Heart left ventricle (tissue), 16 donors: ENCODE data around the gene SYTL4. TPM values are rescaled to one million over a fixed set of nuclear protein-coding genes. Genes with fewer than 3 reads are reported as not detected.

Source experiments
- ATAC-seq, 4 donors: fragments of 200-7000 bp; cut with Tn5 transposase; one replicate each; pipeline ENCODE4 v1.9.1; 2020 to 2022; ENCODE audit warnings: moderate library complexity in 4 of 4, mild to moderate bottlenecking in 3 of 4, moderate number of reproducible peaks in 1 of 4
- DNase-seq, 5 donors: peaks; one replicate each; pipeline ENCODE4 v3.0.0-alpha.2; 2020
- H3K27ac ChIP-seq, 12 donors: fragments of 200-600 bp; sonication (generic) in 4 of 12; one replicate each; pipeline versions ENCODE4 v1.5.0 to v1.8.0; 2016 to 2022; ENCODE audit warnings: mild to moderate bottlenecking in 2 of 12
- H3K27me3 ChIP-seq, 9 donors: fragments of 200-600 bp; sonication (generic) in 2 of 9; one replicate each; pipeline versions ENCODE4 v1.5.1 to v1.8.0; 2016 to 2022; ENCODE audit warnings: mild to moderate bottlenecking in 3 of 9
- H3K36me3 ChIP-seq, 9 donors: fragments of 200-600 bp; sonication (generic) in 2 of 9; one replicate each; pipeline versions ENCODE4 v1.5.0 to v1.8.0; 2018 to 2022; ENCODE audit warnings: mild to moderate bottlenecking in 2 of 9
- H3K4me1 ChIP-seq, 12 donors: fragments of 200-600 bp; sonication (generic) in 4 of 12; one replicate each; pipeline versions ENCODE4 v1.5.0 to v1.8.0; 2016 to 2022; ENCODE audit warnings: mild to moderate bottlenecking in 3 of 12
- H3K4me3 ChIP-seq, 12 donors: fragments of 200-600 bp; sonication (generic) in 4 of 12; one replicate each; pipeline versions ENCODE4 v1.5.0 to v1.8.0; 2017 to 2022; ENCODE audit warnings: mild to moderate bottlenecking in 9 of 12, moderate library complexity in 4 of 12
- H3K9me3 ChIP-seq, 12 donors: fragments of 200-600 bp; sonication (generic) in 4 of 12; one replicate each; pipeline versions ENCODE4 v1.5.0 to v1.8.0; 2016 to 2022; ENCODE audit warnings: mild to moderate bottlenecking in 1 of 12
- CTCF ChIP-seq, 12 donors: fragments of 200-600 bp; sonication (generic) in 4 of 12; IDR thresholded peaks; one replicate each; pipeline versions ENCODE4 v1.5.0 to v1.8.0; 2018 to 2022; ENCODE audit warnings: antibody characterized with exemption in 12 of 12, mild to moderate bottlenecking in 5 of 12
- POLR2A ChIP-seq, 2 donors: fragments of 450-650 bp; IDR thresholded peaks; one replicate each; pipeline ENCODE4 v1.6.1; 2017; ENCODE audit warnings: antibody characterized with exemption in 2 of 2, mild to moderate bottlenecking in 2 of 2, moderate library complexity in 2 of 2
- WGBS, 4 donors: extraction: QIAGEN DNeasy Blood & Tissue Kit in 2 of 4; methylation state at CpG; one replicate each; pipeline versions ENCODE4 v1.1.5 to v1.1.7; 2013 to 2018; 5-methylcytosine and 5-hydroxymethylcytosine counted together
- intact Hi-C, 10 donors: fragments of 100-400 bp; cut with DNase I; formaldehyde crosslinking; loops; one replicate each; pipeline versions ENCODE4 v1.11.1 to v1.14.2; 2022
- polyA plus RNA-seq, 2 donors: library from polyadenylated mRNA; stranded (reverse); fragments of 200-250 nt; gene quantifications; one replicate each; pipeline ENCODE4 v1.2.3, GENCODE V29; 2013
- total RNA-seq, 9 donors: library from RNA; depleted of rRNA in 2 of 9; stranded (reverse); fragments of >200 nt in 2 of 9; fragmentation: NEBNext Ultra II Directional in 3 of 9; extraction: Animal tissue kit (Norgen Biotek cat#: 25700) in 3 of 9; gene quantifications; one replicate each; pipeline versions ENCODE4 v1.1.0 to v1.2.4, GENCODE V29; 2016 to 2023
- donor health status: ischemic (EF 13 %, LVEDD 7.1; RV severe dilation, severe dysfunction).
- donor health status: healthy with polysubstance abuse.
- donor health status: DM: no; HTN: yes; CAD: no.
- donor health status: DM: no; HTN: no; CAD: no.
- donor health status: ischemic (EF 25% LVEDD 6.9; RV normal size, moderate dysfunction).
- donor health status: ischemic (EF 25% LVEDD 5.7; RV mildly dilated, moderate dysfunction).
- donor health status: healthy.
- donor health status: DM: yes; HTN: yes; CAD: no.
- donor health status: ischemic (EF 35%, LVEDD 5.7; RV mildly dilated, moderate dysfunction).
- donor health status: nonischemic (EF 11% LVEDD 7.7; RV severe dilation, severe dysfunction).
- donor health status: DM: yes; HTN: yes; CAD: no.
- donor health status: PGD.
- donor health status: ischemic (EF 29% LVEDD 5.4; RV normal size, mild dysfunction).
- donor health status: nonischemic (EF 23%, LVEDD 6.1; RV moderate dilation, normal function).

Gene SYTL4
- total and polyA plus RNA-seq, 11 donors: 1.2 to 5.4 (median 2.0) TPM

- intact Hi-C loops: no loop called here
- no peak for ATAC-seq
- WGBS, 4 donors: 46 to 78% (median 61%) methylated on average over 2 of the region's 2 CpGs
- no peaks in the 10 kb centered on the region for H3K9me3 ChIP-seq
- TF ChIP-seq POLR2A (IDR thresholded peaks at IDR 0.05) (no peak), CTCF (IDR thresholded peaks at IDR 0.05) (no peak)
- H3K27me3 ChIP-seq: peaks cover 0 to 17% (median 0%) of the 10 kb centered on the region in 9 donors
- H3K4me1 ChIP-seq: peaks cover 0 to 3% (median 0%) of the 10 kb centered on the region in 12 donors
- no peak overlapping the region for H3K4me3 ChIP-seq
- DNase-seq: no peak
- no peak overlapping the region for H3K27ac ChIP-seq
- peaks cover 0 to 3% (median 0%) of the 10 kb centered on the region in 9 donors for H3K36me3 ChIP-seq
These were observed 68.3 kb downstream of the SYTL4 start for GRCh38 chrX:100663642-100664041.

GRCh38 chrX:100662796-100663195 lies 69.1 kb downstream of the SYTL4 start:
- no peak for ATAC-seq
- TF ChIP-seq CTCF (IDR thresholded peaks at IDR 0.05): no peak
- no peak for TF ChIP-seq POLR2A (IDR thresholded peaks at IDR 0.05)
- Histone ChIP-seq H3K4me3 (no peak overlapping the region), H3K4me1 (peaks cover 0 to 3% (median 0%) of the 10 kb centered on the region in 12 donors), H3K27ac (no peak overlapping the region), H3K36me3 (peaks cover 0 to 3% (median 0%) of the 10 kb centered on the region in 9 donors), H3K9me3 (no peaks in the 10 kb centered on the region), H3K27me3 (peaks cover 0 to 12% (median 0%) of the 10 kb centered on the region in 9 donors)
- WGBS, 4 donors: 74 to 90% (median 89%) methylated on average over 4 of the region's 4 CpGs
- intact Hi-C loops: no loop called here
- no peak for DNase-seq

GRCh38 chrX:100662170-100662569 lies 69.8 kb downstream of the SYTL4 start:
- peaks cover 0 to 12% (median 0%) of the 10 kb centered on the region in 9 donors for H3K27me3 ChIP-seq

More at GRCh38 chrX:100662170-100662569, 69.8 kb downstream of the SYTL4 start:
- WGBS, 4 donors: 81 to 95% (median 91%) methylated on average over 13 of the region's 13 CpGs
- TF ChIP-seq CTCF (IDR thresholded peaks at IDR 0.05): no peak
- TF ChIP-seq POLR2A (IDR thresholded peaks at IDR 0.05): no peak
- Histone ChIP-seq H3K4me1 (peaks cover 0 to 3% (median 0%) of the 10 kb centered on the region in 12 donors), H3K36me3 (peaks cover 0 to 3% (median 0%) of the 10 kb centered on the region in 9 donors), H3K9me3 (no peaks in the 10 kb centered on the region), H3K27ac (no peak overlapping the region), H3K4me3 (no peak overlapping the region)
- DNase-seq (no peak), ATAC-seq (no peak)
- intact Hi-C loops: no loop called here
